GM21423 (cell line): Measurements from ENCODE around the gene RDH8.

Source experiments
- ATAC-seq: cut with Tn5 transposase; IDR thresholded peaks from one replicate; pipeline ENCODE4 v1.9.1; 2021; ENCODE audit warnings: mild to moderate bottlenecking, moderate library complexity; ENCODE audit not compliant: unreplicated experiment

RDH8 gene

DNA sequence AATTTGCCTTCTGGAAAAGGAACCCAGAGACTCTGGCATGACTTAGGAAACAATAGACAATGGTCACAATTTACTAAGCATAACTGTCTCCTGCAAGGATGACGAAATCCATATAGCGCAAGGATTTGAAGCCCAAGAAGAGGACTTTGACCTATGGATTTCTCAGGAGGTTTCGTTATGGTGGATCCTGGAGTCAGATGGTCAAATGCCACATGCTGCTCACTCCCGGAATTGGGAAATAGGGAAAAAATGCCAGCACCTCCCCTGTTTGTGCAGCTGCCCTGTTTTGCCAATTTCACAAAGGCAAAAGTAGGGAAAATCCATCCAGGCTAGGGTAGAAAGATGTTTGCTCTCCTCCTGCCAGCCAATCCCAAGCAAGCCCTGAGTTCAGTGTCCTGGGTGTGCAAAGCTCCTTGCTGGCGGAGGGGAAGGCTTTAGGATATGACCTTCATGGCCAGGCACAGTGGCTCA lies 23.4 kb downstream of the RDH8 start:
- ATAC-seq, result no peak

- no peak for ATAC-seq
Measured at GRCh38 chr19:10037367-10037766, 24.1 kb downstream of the RDH8 start.

- ATAC-seq, result no peak
Measured at GRCh38 chr19:10037809-10038208, 24.5 kb downstream of the RDH8 start.

- no peak for ATAC-seq
Measured at GRCh38 chr19:10043286-10043927, 30.1 kb downstream of the RDH8 start.

DNA sequence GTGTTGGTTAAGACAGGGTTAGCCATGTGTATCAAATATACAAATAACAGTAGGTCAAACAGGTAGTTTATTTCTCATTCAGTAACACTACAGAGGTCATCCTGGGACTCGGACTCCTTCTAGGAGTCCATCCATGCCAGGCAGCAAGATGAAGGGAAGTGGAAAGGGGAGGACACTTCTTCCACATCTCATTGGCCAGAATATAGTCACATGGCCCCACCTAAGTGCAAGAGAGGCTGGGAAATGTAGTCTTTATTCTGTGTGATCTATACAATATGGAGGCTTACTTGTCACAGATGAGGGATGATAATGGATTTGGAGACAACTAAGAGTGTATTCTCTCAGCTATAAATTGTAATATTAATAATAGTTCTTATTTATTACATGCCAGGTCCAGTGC lies 31.1 kb downstream of the RDH8 start:
- no peak for ATAC-seq

DNA sequence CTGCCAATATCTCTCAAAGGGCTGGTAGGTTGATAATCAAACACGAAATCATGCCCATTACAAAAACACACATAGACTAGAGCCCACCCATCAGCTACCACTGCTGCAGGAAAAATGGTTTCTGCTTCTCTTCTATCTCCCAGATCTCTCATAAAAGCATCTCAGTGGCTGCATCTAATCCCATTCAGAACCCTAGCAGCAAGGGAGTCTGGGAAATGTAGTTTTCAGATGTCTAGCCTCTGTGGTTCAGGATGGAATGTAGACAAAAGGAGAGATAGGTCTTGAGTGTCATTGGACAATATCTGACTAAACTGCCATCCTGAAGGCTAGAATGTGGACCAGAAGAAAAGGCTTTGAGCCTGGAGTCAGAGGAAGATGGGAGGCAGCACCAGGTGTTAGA lies 32.1 kb downstream of the RDH8 start:
- ATAC-seq, result no peak

DNA sequence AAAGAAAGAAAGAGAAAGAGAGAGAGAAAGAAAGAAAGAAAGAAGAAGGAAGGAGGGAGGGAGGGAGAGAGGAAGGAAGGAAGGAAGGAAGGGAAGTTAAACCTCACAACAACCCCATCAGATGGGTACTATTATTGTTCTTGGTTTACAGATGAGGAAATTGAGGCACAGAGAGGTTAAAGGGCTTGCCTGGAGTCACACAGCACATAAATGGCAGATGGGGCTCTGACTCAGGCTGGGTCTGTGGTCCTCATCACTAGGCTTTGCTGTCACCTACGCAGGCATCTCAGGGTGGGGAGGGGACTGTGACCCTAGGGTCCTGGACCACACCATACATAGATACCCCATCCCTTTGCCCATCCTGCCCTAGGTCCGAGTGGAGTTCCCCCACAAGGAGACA lies 36.3 kb downstream of the RDH8 start:
- ATAC-seq, result no peak

- ATAC-seq, result no peak
Measured at GRCh38 chr19:10052602-10053360, 39.5 kb downstream of the RDH8 start.

DNA sequence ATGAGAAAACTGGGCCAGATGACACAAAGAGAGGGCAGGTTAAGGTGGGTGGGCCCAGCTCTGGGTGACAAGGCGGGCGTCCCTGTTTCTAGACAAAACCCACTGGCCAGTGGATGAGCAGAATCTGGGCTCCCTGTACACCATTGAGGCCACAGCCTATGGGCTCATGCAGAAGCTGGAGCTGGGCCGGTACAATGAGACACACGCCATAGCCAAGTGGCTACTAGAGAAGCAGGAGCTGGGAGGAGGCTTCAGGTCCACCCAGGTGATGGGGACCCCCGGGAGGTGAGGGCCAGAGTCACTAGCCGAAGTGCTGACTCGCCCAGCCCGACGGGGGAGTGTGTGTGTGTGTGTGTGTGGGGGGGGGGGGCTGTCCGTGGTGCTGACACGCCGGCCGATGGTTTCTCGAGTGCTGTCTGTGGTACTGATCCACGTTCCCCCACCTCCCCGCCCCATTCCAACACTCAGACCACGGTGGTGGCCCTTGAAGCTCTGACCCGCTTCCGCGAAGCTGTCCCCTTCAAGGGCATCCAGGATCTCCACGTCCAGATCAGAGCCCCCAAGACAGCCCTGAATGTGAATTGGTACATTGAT lies 48.5 kb downstream of the RDH8 start:
- ATAC-seq, result no peak

GRCh38 chr19:10068205-10068604 lies 54.9 kb downstream of the RDH8 start:
- no peak for ATAC-seq

DNA sequence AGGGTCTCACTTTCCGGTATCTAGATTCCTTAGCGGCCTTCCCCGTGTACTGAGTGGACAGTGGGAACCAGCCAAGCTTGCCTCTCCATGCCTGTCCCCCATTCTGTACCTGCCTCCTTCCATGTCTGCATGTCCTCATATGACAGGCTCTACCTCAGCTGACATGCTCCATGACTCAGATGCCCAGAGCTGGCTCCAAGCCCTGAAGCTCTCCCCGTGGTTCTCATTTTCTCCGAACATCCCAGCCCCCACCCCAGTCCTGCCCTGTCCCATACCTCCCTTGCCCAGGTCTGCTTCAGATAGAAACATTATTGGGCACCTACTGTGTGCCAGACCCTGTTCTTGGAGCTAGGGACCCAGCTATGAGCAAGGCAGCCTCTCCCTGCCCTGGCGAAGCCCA lies 55.8 kb downstream of the RDH8 start:
- ATAC-seq, result no peak

GRCh38 chr19:10070730-10071446 lies 57.6 kb downstream of the RDH8 start:
- ATAC-seq, result no peak
